Cardiac muscle cell (in vitro differentiated cells and primary cell): ENCODE results near the gene PXT1. TPM values are rescaled to one million over a fixed set of nuclear protein-coding genes. Genes with fewer than 3 reads are reported as not detected.
A peak's percentile ranks its signal among the peaks of the same experiment; 100 is the strongest.

ENCODE experiments used
- DNase-seq, 2 donors: peaks; one replicate each; pipeline versions ENCODE4 v3.0.0 to v3.0.0-alpha.2; 2010 to 2017; ENCODE audit warnings: low read depth in 1 of 2, low spot score in 1 of 2
- H3K27ac ChIP-seq: fragments of 200-600 bp; sonication (generic); 2 replicates; pipeline ENCODE4 v1.5.1; 2016
- H3K27me3 ChIP-seq: fragments of 200-600 bp; sonication (generic); 2 replicates; pipeline ENCODE4 v1.6.0; 2016; ENCODE audit warnings: control low read depth
- H3K36me3 ChIP-seq: fragments of 200-600 bp; sonication (generic); 2 replicates; pipeline ENCODE4 v1.5.1; 2016; ENCODE audit warnings: control low read depth
- H3K4me1 ChIP-seq: fragments of 200-600 bp; sonication (generic); 2 replicates; pipeline ENCODE4 v1.8.1; 2017; ENCODE audit warnings: low read depth, mild to moderate bottlenecking, mixed run types
- H3K4me3 ChIP-seq: fragments of 200-600 bp; sonication (generic); 2 replicates; pipeline ENCODE4 v1.5.1; 2016; ENCODE audit warnings: mild to moderate bottlenecking
- H3K9me3 ChIP-seq: fragments of 200-600 bp; sonication (generic); 2 replicates; pipeline ENCODE4 v1.5.1; 2017; ENCODE audit warnings: low read depth, mild to moderate bottlenecking, control low read depth
- polyA plus RNA-seq: library from polyadenylated mRNA; unstranded; fragments of >200 nt; fragmentation: Nextera tagmentation; extraction: Ambion mirVana; gene quantifications from 2 replicates; pipeline ENCODE4 v1.2.1, GENCODE V29; 2016
- total RNA-seq: library from RNA; depleted of rRNA; stranded (reverse); fragments of >200 nt; gene quantifications from 2 replicates; pipeline ENCODE4 v1.2.3, GENCODE V29; 2016
- TF ChIP-seq, protein P1 (sequence below): IDR thresholded peaks from 2 replicates; pipeline ENCODE4 v1.5.1; 2012; ENCODE audit warnings: low read depth, mild to moderate bottlenecking, low read length

PXT1 gene
- total and polyA plus RNA-seq, 2 experiments from 2014 or later: 0.31 TPM; not detected in 1

GRCh38 chr6:36443471-36444428, 1.1 kb upstream of the PXT1 start:
- TF ChIP-seq, protein P1, sequence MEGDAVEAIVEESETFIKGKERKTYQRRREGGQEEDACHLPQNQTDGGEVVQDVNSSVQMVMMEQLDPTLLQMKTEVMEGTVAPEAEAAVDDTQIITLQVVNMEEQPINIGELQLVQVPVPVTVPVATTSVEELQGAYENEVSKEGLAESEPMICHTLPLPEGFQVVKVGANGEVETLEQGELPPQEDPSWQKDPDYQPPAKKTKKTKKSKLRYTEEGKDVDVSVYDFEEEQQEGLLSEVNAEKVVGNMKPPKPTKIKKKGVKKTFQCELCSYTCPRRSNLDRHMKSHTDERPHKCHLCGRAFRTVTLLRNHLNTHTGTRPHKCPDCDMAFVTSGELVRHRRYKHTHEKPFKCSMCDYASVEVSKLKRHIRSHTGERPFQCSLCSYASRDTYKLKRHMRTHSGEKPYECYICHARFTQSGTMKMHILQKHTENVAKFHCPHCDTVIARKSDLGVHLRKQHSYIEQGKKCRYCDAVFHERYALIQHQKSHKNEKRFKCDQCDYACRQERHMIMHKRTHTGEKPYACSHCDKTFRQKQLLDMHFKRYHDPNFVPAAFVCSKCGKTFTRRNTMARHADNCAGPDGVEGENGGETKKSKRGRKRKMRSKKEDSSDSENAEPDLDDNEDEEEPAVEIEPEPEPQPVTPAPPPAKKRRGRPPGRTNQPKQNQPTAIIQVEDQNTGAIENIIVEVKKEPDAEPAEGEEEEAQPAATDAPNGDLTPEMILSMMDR: no peak
- Histone ChIP-seq H3K4me3 (peak overlapping the region; percentile 99), H3K27ac (peak overlapping the region; percentile 98), H3K27me3 (no peaks in the 10 kb centered on the region), H3K9me3 (no peaks in the 10 kb centered on the region), H3K36me3 (no peaks in the 10 kb centered on the region), H3K4me1 (peaks cover 18% of the 10 kb centered on the region)
- peak; percentile 16 to 44 for DNase-seq

DNA sequence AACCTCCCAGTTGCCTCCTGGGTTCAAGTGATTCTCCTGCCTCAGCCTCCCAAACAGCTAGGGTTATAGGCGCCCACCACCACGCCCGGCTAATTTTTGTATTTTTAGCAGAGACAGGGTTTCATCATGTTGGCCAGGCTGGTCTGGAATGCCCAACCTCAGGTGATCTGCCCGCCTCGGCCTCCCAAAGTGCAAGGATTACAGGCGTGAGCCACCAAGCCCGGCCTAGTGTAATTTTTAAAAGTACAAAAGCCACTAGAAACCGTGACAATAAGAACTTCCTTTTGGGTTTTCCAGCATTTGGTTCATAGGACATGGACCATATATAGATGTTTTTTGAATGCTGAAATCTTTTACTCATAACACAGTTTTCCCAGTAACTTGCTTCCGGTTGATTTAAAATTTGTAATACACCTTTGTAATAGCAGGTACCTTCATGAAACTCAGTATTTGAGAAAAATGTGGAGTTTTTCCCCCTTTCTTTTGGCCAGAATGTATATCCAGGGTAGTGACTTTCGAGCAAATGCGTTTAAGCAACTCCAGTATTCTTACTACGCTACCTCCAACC, 467 bp downstream of the PXT1 start:
- TF ChIP-seq, protein P1: no peak
- DNase-seq: peak in 1 of 2 donors; percentile 4
- H3K27me3 ChIP-seq: no peaks in the 10 kb centered on the region
- peak overlapping the region; percentile 98 for H3K27ac ChIP-seq
- peaks cover 18% of the 10 kb centered on the region for H3K4me1 ChIP-seq
- H3K36me3 ChIP-seq: no peaks in the 10 kb centered on the region
- peak overlapping the region; percentile 99 for H3K4me3 ChIP-seq
- no peaks in the 10 kb centered on the region for H3K9me3 ChIP-seq

DNA sequence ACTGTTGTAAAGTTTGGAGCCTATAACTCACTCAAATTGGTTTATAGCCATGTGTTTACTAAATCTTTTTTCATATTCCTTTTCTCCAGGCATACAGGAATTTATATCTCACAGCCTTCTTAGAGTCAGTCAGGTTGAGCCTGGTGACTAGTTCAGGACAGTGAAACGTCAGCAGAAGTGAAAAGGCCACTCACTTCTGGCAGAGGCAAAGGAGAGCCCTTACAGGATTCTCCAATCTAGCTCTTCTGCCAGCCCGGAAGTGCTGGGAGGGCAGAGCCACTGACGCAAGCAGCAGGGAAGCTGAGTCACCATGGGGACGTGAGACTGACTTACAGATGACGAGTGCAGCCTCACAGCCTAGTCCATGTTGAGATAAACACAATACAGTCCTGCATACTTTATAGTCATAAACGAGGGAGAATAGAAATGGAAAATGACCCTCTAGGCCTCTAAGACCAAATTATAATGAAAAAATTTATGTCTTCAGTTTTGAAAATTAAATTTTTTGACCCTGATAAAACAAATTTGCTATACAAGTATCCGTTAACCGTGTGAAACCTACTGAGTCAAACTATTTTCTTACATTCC, 1.3 kb downstream of the PXT1 start:
- TF ChIP-seq, protein P1: no peak
- Histone ChIP-seq H3K27me3 (no peaks in the 10 kb centered on the region), H3K4me3 (no peak overlapping the region), H3K27ac (peak overlapping the region; percentile 98), H3K36me3 (no peaks in the 10 kb centered on the region), H3K9me3 (no peaks in the 10 kb centered on the region), H3K4me1 (peaks cover 18% of the 10 kb centered on the region)
- DNase-seq: peak; percentile 80 to 99

DNA sequence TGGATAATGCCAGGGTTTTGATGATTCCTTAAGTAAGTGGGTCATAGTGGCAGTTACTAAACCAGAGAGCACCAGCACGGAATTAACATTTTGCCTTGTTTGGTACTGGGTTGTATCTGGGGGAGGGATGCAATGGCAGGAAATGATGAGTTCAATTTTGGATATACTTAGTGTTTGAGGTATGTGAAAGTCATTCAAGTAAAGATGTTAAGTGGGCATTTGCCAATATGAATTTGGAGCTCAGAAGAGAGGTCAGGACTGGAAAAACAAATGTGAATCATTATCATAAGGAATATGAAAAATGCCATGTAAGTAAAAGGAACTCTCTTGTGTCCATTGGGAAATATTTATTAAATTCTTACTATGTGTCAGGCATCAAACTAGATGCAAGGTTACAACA, 6.2 kb downstream of the PXT1 start:
- peaks cover 16% of the 10 kb centered on the region for H3K4me1 ChIP-seq
- no peaks in the 10 kb centered on the region for H3K36me3 ChIP-seq
- no peak overlapping the region for H3K4me3 ChIP-seq
- no peaks in the 10 kb centered on the region for H3K9me3 ChIP-seq
- no peak overlapping the region for H3K27ac ChIP-seq
- peak in 1 of 2 donors; percentile 61 for DNase-seq
- TF ChIP-seq, protein P1: no peak
- no peaks in the 10 kb centered on the region for H3K27me3 ChIP-seq

DNA sequence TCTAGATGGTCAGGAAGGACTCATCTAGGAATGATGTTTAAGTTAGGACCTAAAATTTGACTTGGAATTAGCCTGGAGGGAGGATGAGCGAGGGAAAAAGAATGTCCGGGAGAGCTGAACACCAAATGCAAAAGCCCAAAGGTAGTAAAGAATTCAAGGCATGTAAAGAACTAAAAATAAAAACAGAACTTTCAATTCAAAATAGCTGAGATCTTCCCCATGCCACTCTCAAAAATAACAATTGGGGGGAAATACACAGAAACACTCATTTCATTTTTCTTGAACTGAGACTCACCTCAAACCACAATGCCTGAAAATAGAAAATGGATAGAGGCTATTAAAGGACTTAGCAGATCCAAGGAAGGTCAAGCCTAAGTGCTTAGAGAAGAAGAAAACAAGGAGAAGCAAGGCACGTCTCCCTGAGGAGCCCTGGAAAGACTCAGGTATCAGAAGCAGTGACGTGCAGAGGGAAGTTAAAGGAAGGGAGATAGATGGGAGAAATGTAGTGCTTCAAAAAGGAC, 10.4 kb downstream of the PXT1 start:
- peak overlapping the region; percentile 74 for H3K27ac ChIP-seq
- H3K4me1 ChIP-seq: peaks cover 15% of the 10 kb centered on the region
- TF ChIP-seq, protein P1: no peak
- H3K9me3 ChIP-seq: no peaks in the 10 kb centered on the region
- no peaks in the 10 kb centered on the region for H3K36me3 ChIP-seq
- H3K27me3 ChIP-seq: no peaks in the 10 kb centered on the region
- no peak overlapping the region for H3K4me3 ChIP-seq
- no peak for DNase-seq
